Measurements from ENCODE around the gene PKN1. TPM values are rescaled to one million over a fixed set of nuclear protein-coding genes. Genes with fewer than 3 reads are reported as not detected.
A peak's percentile ranks its signal among the peaks of the same experiment; 100 is the strongest.

Gene PKN1
- total RNA-seq, 2 donors from 2014 or later: 103 to 141 TPM

GRCh38 chr19:14413693-14414181, 19.4 kb upstream of the PKN1 start:
- H3K27ac ChIP-seq (ENCODE audit: low read depth, low read length): peak overlapping the region; percentile 61
- 90 to 98% methylated on average over 2 to 3 of the region's 3 CpGs for WGBS, 2 experiments (ENCODE audit: insufficient coverage in 1 of 2, insufficient read length in 1 of 2)
- no peaks in the 10 kb centered on the region for H3K27me3 Mint-ChIP-seq (ENCODE audit: insufficient read depth)
- no peak overlapping the region for H3K4me3 ChIP-seq (ENCODE audit: low read length)
- H3K4me3 Mint-ChIP-seq: no peak overlapping the region
- no peaks in the 10 kb centered on the region for H3K4me1 ChIP-seq (ENCODE audit: control insufficient read depth, insufficient read depth, low read length)
- H3K4me1 Mint-ChIP-seq: peaks cover 9% of the 10 kb centered on the region
- no peak overlapping the region for H3K9ac ChIP-seq (ENCODE audit: extremely low read depth, low read length, poor library complexity, severe bottlenecking)
- no peak for TF ChIP-seq CTCF (conservative IDR thresholded peaks at IDR 0.05)
- H3K27ac Mint-ChIP-seq: peak overlapping the region; percentile 44
- no peaks in the 10 kb centered on the region for H3K9me3 ChIP-seq (ENCODE audit: control insufficient read depth, low read length)
- no peak for DNase-seq
- H3K36me3 ChIP-seq (ENCODE audit: control insufficient read depth, insufficient read depth, low read length): peaks cover 57% of the 10 kb centered on the region
- peaks cover 49% of the 10 kb centered on the region for H3K36me3 Mint-ChIP-seq (ENCODE audit: low read depth)
- no peaks in the 10 kb centered on the region for H3K9me3 Mint-ChIP-seq
- no peaks in the 10 kb centered on the region for H3K27me3 ChIP-seq (ENCODE audit: control insufficient read depth, insufficient read depth, low read length, poor library complexity, severe bottlenecking)

- no peak overlapping the region for H3K4me3 Mint-ChIP-seq
- Histone ChIP-seq H3K4me1 (ENCODE audit: control insufficient read depth, insufficient read depth, low read length) (no peaks in the 10 kb centered on the region), H3K4me3 (ENCODE audit: low read length) (no peak overlapping the region), H3K27me3 (ENCODE audit: control insufficient read depth, insufficient read depth, low read length, poor library complexity, severe bottlenecking) (no peaks in the 10 kb centered on the region), H3K27ac (ENCODE audit: low read depth, low read length) (no peak overlapping the region), H3K36me3 (ENCODE audit: control insufficient read depth, insufficient read depth, low read length) (peaks cover 43% of the 10 kb centered on the region), H3K9ac (ENCODE audit: extremely low read depth, low read length, poor library complexity, severe bottlenecking) (no peak overlapping the region), H3K9me3 (ENCODE audit: control insufficient read depth, low read length) (no peaks in the 10 kb centered on the region)
- DNase-seq: no peak
- peaks cover 4% of the 10 kb centered on the region for H3K9me3 Mint-ChIP-seq
- H3K27ac Mint-ChIP-seq: peak overlapping the region; percentile 44
- H3K4me1 Mint-ChIP-seq: peaks cover 9% of the 10 kb centered on the region
- TF ChIP-seq CTCF (conservative IDR thresholded peaks at IDR 0.05): no peak
- 95% methylated on average over 4 to 8 of the region's 8 CpGs for WGBS, 2 experiments (ENCODE audit: insufficient coverage in 1 of 2, insufficient read length in 1 of 2)
- H3K27me3 Mint-ChIP-seq (ENCODE audit: insufficient read depth): no peaks in the 10 kb centered on the region
- H3K36me3 Mint-ChIP-seq (ENCODE audit: low read depth): peaks cover 37% of the 10 kb centered on the region
These were observed 18.0 kb upstream of the PKN1 start for GRCh38 chr19:14414926-14415690.

GRCh38 chr19:14416817-14417231, 16.3 kb upstream of the PKN1 start:
- no peak for DNase-seq
- peaks cover 31% of the 10 kb centered on the region for H3K36me3 ChIP-seq (ENCODE audit: control insufficient read depth, insufficient read depth, low read length)
- Mint-ChIP-seq H3K4me3 (peak overlapping the region; percentile 89), H3K36me3 (ENCODE audit: low read depth) (peaks cover 24% of the 10 kb centered on the region), H3K9me3 (peaks cover 7% of the 10 kb centered on the region), H3K27me3 (ENCODE audit: insufficient read depth) (no peaks in the 10 kb centered on the region), H3K27ac (peak overlapping the region; percentile 22), H3K4me1 (peaks cover 9% of the 10 kb centered on the region)
- TF ChIP-seq CTCF (conservative IDR thresholded peaks at IDR 0.05): no peak
- no peaks in the 10 kb centered on the region for H3K27me3 ChIP-seq (ENCODE audit: control insufficient read depth, insufficient read depth, low read length, poor library complexity, severe bottlenecking)
- no peaks in the 10 kb centered on the region for H3K9me3 ChIP-seq (ENCODE audit: control insufficient read depth, low read length)
- whole genome bisulfite sequencing, 2 experiments (ENCODE audit: insufficient coverage in 1 of 2, insufficient read length in 1 of 2): 94 to 97% methylated on average over 6 of the region's 6 CpGs
- H3K27ac ChIP-seq (ENCODE audit: low read depth, low read length): no peak overlapping the region
- H3K9ac ChIP-seq (ENCODE audit: extremely low read depth, low read length, poor library complexity, severe bottlenecking): no peak overlapping the region
- no peaks in the 10 kb centered on the region for H3K4me1 ChIP-seq (ENCODE audit: control insufficient read depth, insufficient read depth, low read length)
- H3K4me3 ChIP-seq (ENCODE audit: low read length): peak overlapping the region; percentile 94
